Putamen (tissue), 1 donor: ENCODE results near the gene CDKL5.
A peak's percentile ranks its signal among the peaks of the same experiment; 100 is the strongest.

ENCODE experiments used
- DNase-seq: peaks from one replicate; pipeline ENCODE4 v3.0.0-alpha.2; 2016; ENCODE audit warnings: low spot score

Gene CDKL5

GRCh38 chrX:18647621-18648020 is 222.2 kb downstream of the CDKL5 start:
- no peak for DNase-seq

- no peak for DNase-seq
Observed at GRCh38 chrX:18649498-18649951, 224.1 kb downstream of the CDKL5 start.

GRCh38 chrX:18650662-18651061 is 225.3 kb downstream of the CDKL5 start:
- no peak for DNase-seq

- no peak for DNase-seq
Observed at GRCh38 chrX:18652636-18653035, 227.2 kb downstream of the CDKL5 start.

GRCh38 chrX:18654875-18655836 is 229.7 kb downstream of the CDKL5 start:
- DNase-seq, result no peak

- no peak for DNase-seq
Observed at GRCh38 chrX:18661273-18661672, 235.9 kb downstream of the CDKL5 start.

- DNase-seq, result no peak
Observed at GRCh38 chrX:18664947-18665346, 239.5 kb downstream of the CDKL5 start.

- no peak for DNase-seq
Observed at GRCh38 chrX:18666614-18667013, 241.2 kb downstream of the CDKL5 start.

GRCh38 chrX:18668071-18668835 is 242.8 kb downstream of the CDKL5 start:
- DNase-seq, result no peak

GRCh38 chrX:18672008-18672407 is 246.6 kb downstream of the CDKL5 start, which contains the start of gene RS1:
TSS of gene RS1 (minus strand) at chrX:18672108. CDS start at chrX:18672068, 40 bp downstream.
- DNase-seq, result no peak

GRCh38 chrX:18674417-18674787 is 249.0 kb downstream of the CDKL5 start:
- no peak for DNase-seq

- DNase-seq, result peak; percentile 86
Observed at GRCh38 chrX:18674788-18675735, 249.7 kb downstream of the CDKL5 start.

GRCh38 chrX:18676050-18676449 is 250.6 kb downstream of the CDKL5 start:
- no peak for DNase-seq

- no peak for DNase-seq
Observed at GRCh38 chrX:18676470-18676869, 251.1 kb downstream of the CDKL5 start.

- DNase-seq, result no peak
Observed at GRCh38 chrX:18677161-18677869, 251.9 kb downstream of the CDKL5 start.

GRCh38 chrX:18681996-18682395 is 256.6 kb downstream of the CDKL5 start:
- DNase-seq, result no peak

GRCh38 chrX:18682979-18683387 is 257.6 kb downstream of the CDKL5 start:
- no peak for DNase-seq

GRCh38 chrX:18687856-18688495 is 262.6 kb downstream of the CDKL5 start:
- DNase-seq, result no peak

- DNase-seq, result no peak
Observed at GRCh38 chrX:18691431-18691830, 266.0 kb downstream of the CDKL5 start.

- DNase-seq, result no peak
Observed at GRCh38 chrX:18692541-18692940, 267.1 kb downstream of the CDKL5 start.

GRCh38 chrX:18696653-18697052 is 271.2 kb downstream of the CDKL5 start:
- no peak for DNase-seq
